ENCODE results near the gene TNFSF9.
"Not testable (repeated sequence)": the region's sequence is repeated elsewhere in the genome, so short reads cannot be mapped to it uniquely, and the experiment has no call there.

Gene TNFSF9

DNA sequence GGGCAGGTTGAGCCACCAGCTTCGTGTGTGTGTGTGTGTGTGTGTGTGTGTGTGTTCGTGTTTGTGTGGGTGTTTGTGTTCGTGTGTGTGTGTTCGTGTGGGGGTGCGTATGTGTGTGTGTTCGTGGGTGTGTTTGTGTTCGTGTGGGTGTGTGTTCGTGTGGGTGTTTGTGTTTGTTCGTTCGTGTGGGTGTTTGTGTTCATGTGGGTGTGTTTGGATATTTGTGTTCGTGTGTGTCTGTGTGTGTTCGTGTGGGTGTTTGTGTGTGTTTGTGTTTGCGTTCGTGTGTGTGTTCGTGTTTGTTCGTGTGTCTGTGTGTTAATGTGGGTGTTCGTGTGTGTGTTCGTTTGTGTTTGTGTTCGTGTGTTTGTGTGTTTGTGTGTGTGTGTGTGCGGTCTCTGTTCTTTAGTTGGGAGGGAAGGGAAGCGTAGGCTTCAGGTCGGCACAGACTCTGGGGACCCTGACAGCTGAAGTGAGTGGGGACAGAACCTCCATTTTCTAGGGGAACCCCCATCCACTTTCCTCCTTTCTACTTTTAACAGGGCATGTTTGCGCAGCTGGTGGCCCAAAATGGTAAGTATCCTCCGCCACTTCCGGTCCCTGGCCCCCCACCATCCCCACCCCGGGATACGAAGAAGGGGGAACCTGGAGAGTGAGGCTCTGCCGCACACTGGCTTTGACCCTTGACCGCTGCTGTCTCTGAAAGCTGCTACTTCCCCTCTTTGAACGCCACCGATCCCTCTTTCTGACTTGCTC is 1.6 kb downstream of the TNFSF9 start:
- DNase-seq, result peak in 1 of 5 experiments; percentile 65

GRCh38 chr19:6533000-6533328 is 2.1 kb downstream of the TNFSF9 start:
- no peak for DNase-seq

- DNase-seq, result no peak
Observed at GRCh38 chr19:6533746-6534418, 3.1 kb downstream of the TNFSF9 start.

DNA sequence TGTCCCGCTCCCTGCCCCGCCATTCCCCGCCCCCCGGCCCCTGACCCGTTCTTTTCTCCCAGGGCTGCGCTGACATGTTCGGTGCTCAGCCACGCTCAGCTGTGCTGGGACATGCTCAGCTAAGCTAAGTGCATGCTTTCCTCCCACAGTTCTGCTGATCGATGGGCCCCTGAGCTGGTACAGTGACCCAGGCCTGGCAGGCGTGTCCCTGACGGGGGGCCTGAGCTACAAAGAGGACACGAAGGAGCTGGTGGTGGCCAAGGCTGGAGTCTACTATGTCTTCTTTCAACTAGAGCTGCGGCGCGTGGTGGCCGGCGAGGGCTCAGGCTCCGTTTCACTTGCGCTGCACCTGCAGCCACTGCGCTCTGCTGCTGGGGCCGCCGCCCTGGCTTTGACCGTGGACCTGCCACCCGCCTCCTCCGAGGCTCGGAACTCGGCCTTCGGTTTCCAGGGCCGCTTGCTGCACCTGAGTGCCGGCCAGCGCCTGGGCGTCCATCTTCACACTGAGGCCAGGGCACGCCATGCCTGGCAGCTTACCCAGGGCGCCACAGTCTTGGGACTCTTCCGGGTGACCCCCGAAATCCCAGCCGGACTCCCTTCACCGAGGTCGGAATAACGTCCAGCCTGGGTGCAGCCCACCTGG is 3.7 kb downstream of the TNFSF9 start:
- no peak for DNase-seq

DNA sequence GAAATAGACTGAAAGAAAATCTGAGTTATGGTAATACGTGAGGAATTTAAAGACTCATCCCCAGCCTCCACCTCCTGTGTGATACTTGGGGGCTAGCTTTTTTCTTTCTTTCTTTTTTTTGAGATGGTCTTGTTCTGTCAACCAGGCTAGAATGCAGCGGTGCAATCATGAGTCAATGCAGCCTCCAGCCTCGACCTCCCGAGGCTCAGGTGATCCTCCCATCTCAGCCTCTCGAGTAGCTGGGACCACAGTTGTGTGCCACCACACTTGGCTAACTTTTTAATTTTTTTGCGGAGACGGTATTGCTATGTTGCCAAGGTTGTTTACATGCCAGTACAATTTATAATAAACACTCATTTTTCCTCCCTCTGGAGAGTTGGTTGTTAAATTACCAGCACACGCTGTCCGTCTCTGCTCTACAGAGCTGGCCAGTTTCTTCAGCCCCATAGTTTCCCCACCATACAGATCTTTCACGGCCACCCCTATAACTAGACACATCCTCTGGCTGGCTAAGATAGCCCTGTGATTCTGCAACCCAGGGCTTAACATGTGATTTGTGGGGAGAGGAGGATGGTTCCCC is 4.8 kb downstream of the TNFSF9 start:
- DNase-seq, result no peak

- no peak for DNase-seq
Observed at GRCh38 chr19:6539514-6539913, 8.7 kb downstream of the TNFSF9 start.

DNA sequence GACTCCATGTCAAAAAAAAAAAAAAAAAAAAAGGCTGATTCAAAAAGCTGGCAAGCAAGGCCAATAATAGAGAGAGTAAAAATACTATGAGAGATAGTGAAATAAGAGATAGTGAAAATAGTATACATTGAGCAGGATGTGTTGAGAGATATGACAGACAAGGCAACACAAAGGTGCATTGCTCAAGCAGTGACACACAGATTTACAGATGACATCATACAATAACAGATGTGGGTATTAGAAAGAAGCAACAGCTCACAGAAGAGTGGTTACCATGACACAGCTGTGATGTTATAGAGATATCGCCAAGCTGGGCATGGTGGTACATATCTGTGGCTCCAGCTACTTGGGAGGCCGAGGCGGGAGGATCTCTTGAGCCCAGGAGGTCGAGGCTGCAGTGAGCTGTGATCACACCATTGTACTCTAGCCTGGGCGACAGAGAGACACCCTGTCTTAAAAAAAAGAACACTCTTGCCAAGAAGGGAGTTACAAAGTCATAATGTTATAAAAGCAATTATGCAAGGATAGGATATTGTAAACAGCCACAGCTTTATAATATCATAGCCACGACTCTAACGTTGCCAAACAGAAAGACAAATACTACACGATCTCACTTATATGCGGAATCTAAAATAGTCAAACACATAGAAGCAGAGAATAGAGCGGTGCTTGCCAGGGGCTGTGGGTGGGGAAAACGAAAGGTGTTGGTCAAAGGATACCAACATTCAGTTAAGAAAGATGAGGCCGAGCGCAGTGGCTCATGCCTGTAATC is 10.3 kb downstream of the TNFSF9 start:
- DNase-seq, result peak in 1 of 5 experiments; percentile 43

- peak in 1 of 5 experiments; percentile 32 for DNase-seq
Observed at GRCh38 chr19:6543866-6544347, 13.1 kb downstream of the TNFSF9 start.

GRCh38 chr19:6550679-6551078 is 19.9 kb downstream of the TNFSF9 start:
- not testable (repeated sequence) for DNase-seq

GRCh38 chr19:6551091-6551490 is 20.3 kb downstream of the TNFSF9 start:
- no peak for DNase-seq

DNA sequence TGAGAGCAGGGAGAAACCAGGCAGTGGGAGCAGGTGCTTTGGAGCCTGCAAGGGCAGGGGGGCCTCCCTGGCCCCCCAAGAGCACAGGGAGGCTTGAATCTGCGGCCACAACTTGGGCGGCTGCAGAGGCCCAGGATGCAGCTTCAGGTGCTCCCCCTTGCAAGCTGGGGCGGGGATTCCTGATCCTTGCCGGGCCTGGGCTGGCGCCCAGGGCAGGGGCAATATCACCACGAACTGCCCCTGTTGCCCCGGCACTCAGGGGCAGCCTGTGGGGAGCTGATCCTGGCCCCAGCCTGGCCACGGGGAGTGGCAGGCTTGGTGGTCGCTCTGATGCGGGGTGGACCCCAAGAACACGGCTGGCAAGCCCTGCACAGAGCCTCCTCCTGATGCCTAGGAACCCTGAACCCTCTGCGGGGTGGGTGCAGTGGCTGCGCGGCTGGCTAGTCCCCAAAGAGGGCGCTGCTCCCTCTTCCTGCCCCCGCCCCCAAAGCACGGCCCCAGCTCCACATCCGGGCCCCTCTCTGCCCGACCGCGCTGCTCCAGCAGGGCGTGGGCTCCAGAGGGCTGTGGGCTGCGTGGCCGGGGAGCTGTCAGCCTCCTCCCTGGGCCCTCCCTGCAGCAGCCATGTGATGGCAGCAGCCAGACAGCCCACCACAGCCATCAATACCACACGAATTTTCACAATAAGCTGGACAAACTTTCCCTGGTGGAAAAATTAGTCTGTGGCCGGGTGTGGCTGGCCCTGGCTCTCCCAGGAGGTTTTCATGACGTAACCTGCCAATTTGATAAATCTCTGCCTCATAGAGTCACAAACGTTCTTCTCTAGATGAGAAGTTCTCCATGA is 21.0 kb downstream of the TNFSF9 start:
- DNase-seq, result peak in 4 of 5 experiments; percentile 14 to 89 (median 60)

- DNase-seq, result no peak
Observed at GRCh38 chr19:6556043-6556449, 25.2 kb downstream of the TNFSF9 start.

DNA sequence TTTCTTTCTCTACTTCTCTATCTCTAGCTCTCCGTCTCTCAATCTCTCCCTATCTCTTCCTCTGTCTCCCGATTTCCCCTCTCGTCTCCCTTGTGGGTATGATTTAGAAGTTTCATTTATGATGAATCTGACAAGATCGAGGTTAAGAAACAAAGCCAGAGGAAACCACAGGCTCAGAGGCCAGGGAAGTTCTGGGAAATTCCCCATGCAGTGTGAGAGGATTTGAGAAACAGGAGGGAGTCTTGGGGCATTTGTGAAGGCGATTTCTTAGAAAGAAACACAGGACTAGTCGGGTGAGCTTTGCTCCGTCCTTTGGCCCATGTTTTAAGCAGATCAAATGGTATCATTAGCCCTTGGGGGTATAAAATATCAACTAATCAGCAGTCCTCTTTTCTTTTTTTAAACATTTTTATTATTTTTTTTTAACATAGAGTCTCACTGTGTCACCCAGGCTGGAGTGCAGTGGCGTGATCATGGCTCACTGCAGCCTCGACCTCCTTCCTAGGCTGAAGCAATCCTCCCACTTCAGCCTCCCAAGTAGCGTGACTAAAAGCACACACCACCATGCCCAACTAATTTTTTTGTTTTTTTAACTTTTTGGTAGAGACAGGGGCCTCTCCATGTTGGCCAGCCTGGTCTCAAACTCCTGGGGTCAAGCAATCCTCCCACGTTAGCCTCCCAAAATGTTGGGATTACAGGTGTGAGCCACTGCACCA is 25.8 kb downstream of the TNFSF9 start:
- DNase-seq, result no peak

- not testable (repeated sequence) for DNase-seq
Observed at GRCh38 chr19:6562437-6562836, 31.6 kb downstream of the TNFSF9 start.

GRCh38 chr19:6564393-6564792 is 33.6 kb downstream of the TNFSF9 start:
- peak in 1 of 5 experiments; percentile 53 for DNase-seq

DNA sequence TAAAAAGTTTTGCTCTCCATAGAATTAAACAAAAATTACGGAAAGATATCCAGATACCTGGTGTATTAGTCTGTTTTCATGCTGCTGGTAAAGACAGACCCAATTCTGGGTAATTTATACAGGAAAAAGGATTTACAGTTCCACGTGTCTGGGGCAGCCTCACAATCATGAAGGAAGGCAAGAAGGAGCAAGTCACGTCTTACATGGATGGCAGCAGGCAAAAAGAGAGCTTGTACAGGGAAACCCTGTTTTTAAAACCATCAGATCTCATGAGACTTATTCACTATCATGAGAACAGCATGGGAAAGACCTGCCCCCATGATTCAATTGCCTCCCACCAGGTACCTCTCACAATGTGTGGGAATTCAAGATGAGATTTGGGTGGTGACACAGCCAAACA is 35.9 kb downstream of the TNFSF9 start:
- not testable (repeated sequence) for DNase-seq

DNA sequence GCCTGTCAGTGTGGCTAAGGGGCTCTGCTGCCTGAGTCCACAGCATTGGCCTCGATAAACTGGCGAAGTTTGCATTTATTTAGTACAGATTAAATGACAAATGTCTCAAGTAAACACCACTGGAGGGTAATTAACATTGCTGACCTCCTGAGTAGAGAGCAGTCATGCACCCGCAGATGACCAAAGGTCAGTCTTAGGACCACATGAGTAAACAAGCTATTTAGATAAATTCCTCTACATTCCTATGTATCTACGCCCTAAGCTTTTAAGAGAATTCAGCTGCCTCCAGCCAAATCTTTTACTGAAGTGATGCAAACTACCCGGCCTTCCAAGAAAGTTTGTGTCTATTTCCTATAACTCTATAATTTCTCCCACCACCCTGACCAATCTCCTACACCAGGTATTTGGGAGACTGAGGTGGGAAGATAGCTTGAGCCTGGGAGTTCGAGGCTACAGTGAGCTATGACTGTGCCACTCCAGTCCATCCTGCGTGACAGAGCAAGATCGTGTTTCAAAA is 37.2 kb downstream of the TNFSF9 start:
- DNase-seq, result no peak

GRCh38 chr19:6568816-6569215 is 38.0 kb downstream of the TNFSF9 start:
- DNase-seq, result no peak

GRCh38 chr19:6570764-6571163 is 39.9 kb downstream of the TNFSF9 start:
- DNase-seq, result no peak

DNA sequence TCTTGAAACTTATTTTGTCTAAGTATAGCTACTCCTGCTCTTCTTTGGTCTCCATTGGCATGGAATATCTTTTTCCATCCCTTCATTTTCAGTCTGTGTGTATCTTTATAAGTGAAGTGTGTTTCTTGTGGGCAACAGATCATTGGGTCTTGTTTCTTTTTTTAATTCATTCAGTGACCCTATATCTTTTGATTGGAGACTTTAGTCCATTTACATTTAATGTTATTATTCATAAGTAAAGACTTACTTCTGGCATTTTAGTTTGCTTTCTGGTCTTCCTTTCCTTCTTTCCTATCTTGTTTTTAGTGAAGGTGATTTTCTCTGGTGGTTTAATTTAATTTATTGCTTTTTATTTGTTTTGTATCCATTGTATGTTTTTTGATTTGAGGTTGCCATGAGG is 40.3 kb downstream of the TNFSF9 start:
- no peak for DNase-seq

- DNase-seq, result no peak
Observed at GRCh38 chr19:6572217-6572616, 41.4 kb downstream of the TNFSF9 start.
